Gastrocnemius medialis (tissue), 4 donors: ENCODE measurements around the gene UNC119.

Experiments
- CTCF ChIP-seq, 5 experiments: fragments of 450-650 bp in 3 of 5; fragments of 200-600 bp in 2 of 5; sonication (generic) in 2 of 5; IDR thresholded peaks in 4 of 5; conservative IDR thresholded peaks in 1 of 5; 1 replicate in 4 of 5; 2 replicates in 1 of 5; pipeline ENCODE4 v1.5.1; 2016 to 2019; ENCODE audit warnings: antibody characterized with exemption in 5 of 5, mild to moderate bottlenecking in 3 of 5, moderate library complexity in 3 of 5
- POLR2A ChIP-seq, 2 donors: fragments of 450-650 bp; IDR thresholded peaks; one replicate each; pipeline ENCODE4 v1.6.1; 2017; ENCODE audit warnings: antibody characterized with exemption in 2 of 2, mild to moderate bottlenecking in 2 of 2, moderate library complexity in 2 of 2

- no peak for TF ChIP-seq CTCF (IDR thresholded peaks at IDR 0.05 in 4 of 5, conservative IDR thresholded peaks at IDR 0.05 in 1 of 5)
- TF ChIP-seq POLR2A (IDR thresholded peaks at IDR 0.05), result no peak
These were observed 52.6 kb downstream of the UNC119 start for GRCh38 chr17:28499684-28500357.
